NCI-H2196 (cell line): ENCODE data around the gene KSR1.
"Not testable (repeated sequence)": the region's sequence is repeated elsewhere in the genome, so short reads cannot be mapped to it uniquely, and the experiment has no call there.

Experiments
- DNase-seq: peaks from one replicate; lab custom pipeline; 2025; ENCODE audit not compliant: unreplicated experiment; lab: John Stamatoyannopoulos, UW

Gene KSR1

GRCh38 chr17:27426471-27426870 is 29.8 kb upstream of the KSR1 start:
- DNase-seq, result not testable (repeated sequence)

- not testable (repeated sequence) for DNase-seq
These were observed 28.9 kb upstream of the KSR1 start for GRCh38 chr17:27427166-27427862.

GRCh38 chr17:27428781-27429505 is 27.3 kb upstream of the KSR1 start:
- DNase-seq, result no peak

- no peak for DNase-seq
These were observed 26.4 kb upstream of the KSR1 start for GRCh38 chr17:27429666-27430382.

GRCh38 chr17:27430383-27430840 is 25.8 kb upstream of the KSR1 start:
- DNase-seq, result no peak

- DNase-seq, result no peak
These were observed 25.3 kb upstream of the KSR1 start for GRCh38 chr17:27430882-27431491.

- DNase-seq, result no peak
These were observed 22.7 kb upstream of the KSR1 start for GRCh38 chr17:27433521-27433920.

GRCh38 chr17:27435431-27436070 is 20.7 kb upstream of the KSR1 start:
- not testable (repeated sequence) for DNase-seq

GRCh38 chr17:27438348-27438998 is 17.8 kb upstream of the KSR1 start:
- no peak for DNase-seq

GRCh38 chr17:27439342-27439741 is 16.9 kb upstream of the KSR1 start:
- no peak for DNase-seq

- DNase-seq, result no peak
These were observed 13.5 kb upstream of the KSR1 start for GRCh38 chr17:27442702-27443101.

GRCh38 chr17:27443491-27443890 is 12.8 kb upstream of the KSR1 start:
- DNase-seq, result no peak

- DNase-seq, result no peak
These were observed 10.3 kb upstream of the KSR1 start for GRCh38 chr17:27445971-27446370.

GRCh38 chr17:27446569-27447301 is 9.5 kb upstream of the KSR1 start:
- DNase-seq, result no peak

GRCh38 chr17:27448534-27448933 is 7.7 kb upstream of the KSR1 start:
- not testable (repeated sequence) for DNase-seq

- DNase-seq, result no peak
These were observed 6.7 kb upstream of the KSR1 start for GRCh38 chr17:27449541-27449940.

GRCh38 chr17:27449988-27450387 is 6.3 kb upstream of the KSR1 start:
- DNase-seq, result no peak

GRCh38 chr17:27450416-27450815 is 5.8 kb upstream of the KSR1 start:
- no peak for DNase-seq

- no peak for DNase-seq
These were observed 4.3 kb upstream of the KSR1 start for GRCh38 chr17:27451906-27452305.

- no peak for DNase-seq
These were observed 3.4 kb upstream of the KSR1 start for GRCh38 chr17:27452828-27453227.
